Amniotic epithelial cell (primary cell): Measurements from ENCODE around the gene SLC5A5.
"Not testable (repeated sequence)": the region's sequence is repeated elsewhere in the genome, so short reads cannot be mapped to it uniquely, and the experiment has no call there.

ENCODE experiments used
- DNase-seq: peaks from one replicate; pipeline ENCODE4 v3.0.0-alpha.2; 2010; ENCODE audit warnings: low read depth

Gene SLC5A5

GRCh38 chr19:17871032-17871877 is 490 bp upstream of the SLC5A5 start:
- no peak for DNase-seq

DNA sequence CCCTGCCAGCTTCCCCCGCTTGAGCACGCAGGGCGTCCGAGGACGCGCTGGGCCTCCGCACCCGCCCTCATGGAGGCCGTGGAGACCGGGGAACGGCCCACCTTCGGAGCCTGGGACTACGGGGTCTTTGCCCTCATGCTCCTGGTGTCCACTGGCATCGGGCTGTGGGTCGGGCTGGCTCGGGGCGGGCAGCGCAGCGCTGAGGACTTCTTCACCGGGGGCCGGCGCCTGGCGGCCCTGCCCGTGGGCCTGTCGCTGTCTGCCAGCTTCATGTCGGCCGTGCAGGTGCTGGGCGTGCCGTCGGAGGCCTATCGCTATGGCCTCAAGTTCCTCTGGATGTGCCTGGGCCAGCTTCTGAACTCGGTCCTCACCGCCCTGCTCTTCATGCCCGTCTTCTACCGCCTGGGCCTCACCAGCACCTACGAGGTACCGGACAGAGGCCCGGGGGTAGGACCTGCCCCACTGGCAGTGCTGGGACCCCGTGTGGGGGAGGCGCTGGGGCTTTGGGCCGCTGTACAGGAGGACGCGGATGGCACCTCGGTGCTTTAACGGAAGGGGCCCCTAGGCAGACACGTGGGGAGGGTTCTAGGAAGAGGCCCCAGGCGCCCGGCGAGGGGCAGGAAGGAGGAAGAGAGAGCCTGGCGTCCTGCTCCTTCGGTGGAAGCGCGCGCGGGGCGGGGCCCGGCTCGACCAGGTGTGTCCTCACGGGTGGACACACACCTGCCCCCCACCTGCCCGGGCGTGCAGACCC is 681 bp downstream of the SLC5A5 start:
- DNase-seq, result no peak

DNA sequence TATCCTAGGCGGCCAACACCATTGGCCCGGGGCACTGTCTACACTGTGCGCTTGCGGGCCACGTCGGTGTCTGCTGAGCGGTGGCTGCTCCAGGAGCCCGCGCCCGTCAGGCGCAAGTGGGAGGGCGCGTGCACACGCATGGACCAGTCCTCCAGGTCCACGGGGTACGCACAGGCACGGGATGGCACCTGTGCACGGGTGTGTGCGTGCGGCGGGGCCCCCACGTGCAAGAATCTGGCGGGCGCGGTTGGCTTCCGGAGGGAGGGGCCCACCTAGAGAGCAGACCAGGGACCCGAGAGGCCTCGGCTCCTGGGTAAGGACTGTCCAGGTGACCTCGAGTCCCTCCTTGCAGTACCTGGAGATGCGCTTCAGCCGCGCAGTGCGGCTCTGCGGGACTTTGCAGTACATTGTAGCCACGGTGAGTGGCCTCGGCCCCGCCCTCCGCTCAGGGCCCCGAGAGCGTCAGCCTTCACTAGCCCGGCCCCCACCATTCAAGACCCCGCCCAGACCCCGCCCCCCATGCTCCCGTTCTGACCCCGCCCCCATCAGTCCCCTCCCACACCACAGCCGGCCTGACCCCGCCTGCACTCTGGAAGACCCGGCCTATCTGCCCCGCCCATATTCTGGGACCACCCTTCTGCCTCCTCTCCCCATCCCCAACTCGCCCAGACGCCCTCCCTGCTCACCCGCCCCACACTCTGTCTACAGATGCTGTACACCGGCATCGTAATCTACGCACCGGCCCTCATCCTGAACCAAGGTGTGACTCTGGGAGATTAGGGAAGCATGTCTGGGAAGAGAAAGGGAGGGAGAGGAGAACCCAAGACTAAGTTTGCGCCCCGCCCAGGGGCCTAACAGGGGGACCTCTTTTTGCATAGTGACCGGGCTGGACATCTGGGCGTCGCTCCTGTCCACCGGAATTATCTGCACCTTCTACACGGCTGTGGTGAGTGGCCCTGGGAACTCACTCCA is 2.3 kb downstream of the SLC5A5 start:
- DNase-seq, result no peak

GRCh38 chr19:17874758-17875135 is 3.0 kb downstream of the SLC5A5 start:
- no peak for DNase-seq

DNA sequence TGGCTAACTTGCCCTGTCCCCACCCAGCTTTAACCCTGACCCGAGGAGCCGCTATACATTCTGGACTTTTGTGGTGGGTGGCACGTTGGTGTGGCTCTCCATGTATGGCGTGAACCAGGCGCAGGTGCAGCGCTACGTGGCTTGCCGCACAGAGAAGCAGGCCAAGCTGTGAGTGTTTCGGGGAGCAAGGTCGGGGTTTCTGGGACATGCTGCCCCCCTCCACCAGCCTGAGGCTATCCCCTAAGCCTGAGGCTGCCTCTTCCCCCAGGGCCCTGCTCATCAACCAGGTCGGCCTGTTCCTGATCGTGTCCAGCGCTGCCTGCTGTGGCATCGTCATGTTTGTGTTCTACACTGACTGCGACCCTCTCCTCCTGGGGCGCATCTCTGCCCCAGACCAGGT is 6.0 kb downstream of the SLC5A5 start:
- DNase-seq, result no peak

- DNase-seq, result no peak
Observed at GRCh38 chr19:17879466-17879865, 7.7 kb downstream of the SLC5A5 start.

- DNase-seq, result no peak
Observed at GRCh38 chr19:17881701-17882100, 10.0 kb downstream of the SLC5A5 start.

GRCh38 chr19:17883627-17884410 is 12.1 kb downstream of the SLC5A5 start:
- no peak for DNase-seq

- no peak for DNase-seq
Observed at GRCh38 chr19:17886515-17886914, 14.8 kb downstream of the SLC5A5 start.

GRCh38 chr19:17887221-17887620 is 15.5 kb downstream of the SLC5A5 start:
- DNase-seq, result not testable (repeated sequence)

GRCh38 chr19:17888260-17888659 is 16.5 kb downstream of the SLC5A5 start:
- no peak for DNase-seq

GRCh38 chr19:17889609-17890214 is 18.0 kb downstream of the SLC5A5 start:
- DNase-seq, result peak; percentile 51

DNA sequence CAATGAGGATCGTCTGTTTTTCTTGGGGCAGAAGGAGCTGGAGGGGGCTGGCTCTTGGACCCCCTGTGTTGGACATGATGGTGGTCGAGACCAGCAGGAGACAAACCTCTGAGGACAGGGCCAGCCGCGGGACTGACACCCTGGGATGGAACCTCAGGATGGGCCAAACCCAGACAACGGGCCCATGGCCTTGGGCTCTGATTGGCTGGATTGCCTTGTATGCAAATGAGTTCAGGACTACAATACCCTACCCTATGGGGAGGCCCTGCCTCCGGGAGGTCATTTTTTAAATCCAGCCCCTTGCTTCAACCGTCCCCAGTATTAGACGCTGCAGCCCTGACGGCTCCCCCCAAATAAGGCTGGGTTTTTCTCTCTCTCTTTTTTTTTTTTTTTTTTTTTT is 22.0 kb downstream of the SLC5A5 start:
- DNase-seq, result no peak

DNA sequence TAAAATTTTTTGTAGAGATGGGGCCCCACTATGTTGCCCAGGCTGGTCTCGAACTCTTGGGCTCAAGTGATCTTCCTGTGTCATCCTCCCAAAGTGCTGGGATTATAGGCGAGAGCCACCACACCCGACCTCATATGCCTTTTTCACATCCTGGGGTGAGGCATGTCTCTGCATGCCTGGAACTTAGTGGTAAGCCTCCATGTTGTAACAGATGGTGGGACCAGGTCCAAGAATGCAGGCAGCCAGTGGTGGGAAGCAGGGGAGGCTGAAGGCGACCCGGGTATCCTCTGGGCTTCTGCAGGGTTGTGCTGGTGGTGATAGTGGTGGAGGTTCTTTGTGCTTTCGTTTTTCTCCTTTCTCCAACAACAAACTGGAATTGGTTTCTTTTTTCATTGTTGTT is 31.0 kb downstream of the SLC5A5 start:
- peak; percentile 70 for DNase-seq

GRCh38 chr19:17908244-17908643 is 36.5 kb downstream of the SLC5A5 start:
- DNase-seq, result no peak

GRCh38 chr19:17909003-17909732 is 37.4 kb downstream of the SLC5A5 start:
- no peak for DNase-seq

- no peak for DNase-seq
Observed at GRCh38 chr19:17910791-17911360, 39.1 kb downstream of the SLC5A5 start.

GRCh38 chr19:17915940-17916593 is 44.3 kb downstream of the SLC5A5 start:
- DNase-seq, result no peak

DNA sequence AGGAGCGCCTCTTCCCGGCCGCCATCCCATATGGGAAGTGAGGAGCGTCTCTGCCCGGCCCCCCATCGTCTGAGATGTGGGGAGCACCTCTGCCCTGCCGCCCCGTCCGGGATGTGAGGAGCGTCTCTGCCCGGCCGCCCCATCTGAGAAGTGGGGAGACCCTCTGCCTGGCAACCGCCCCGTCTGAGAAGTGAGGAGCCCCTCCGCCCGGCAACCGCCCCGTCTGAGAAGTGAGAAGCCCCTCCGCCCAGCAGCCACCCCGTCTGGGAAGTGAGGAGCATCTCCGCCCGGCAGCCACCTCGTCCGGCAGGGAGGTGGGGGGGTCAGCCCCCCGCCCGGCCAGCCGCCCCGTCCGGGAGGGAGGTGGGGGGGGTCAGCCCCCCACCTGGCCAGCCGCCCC is 46.4 kb downstream of the SLC5A5 start:
- DNase-seq, result not testable (repeated sequence)
